Endothelial cell of umbilical vein (primary cell): ENCODE results near the gene ATP6V0D1. TPM values are rescaled to one million over a fixed set of nuclear protein-coding genes. Genes with fewer than 3 reads are reported as not detected.
A peak's percentile ranks its signal among the peaks of the same experiment; 100 is the strongest.

Experiments
- BruUV-seq: library from RNA; stranded (reverse); fragments of 400-500 nt; replicated peaks from 2 replicates; lab custom pipeline; 2021; lab: Mats Ljungman, UMichigan
- CTCF ChIA-PET: fragments of 300-600, 350-600 bp; sonication (Branson Sonifier 250); formaldehyde crosslinking; loops from one replicate; lab custom pipeline; 2021; ENCODE audit warnings: antibody characterized with exemption, inconsistent platforms; lab: Charles Lee
- POLR2A ChIA-PET: fragments of 300-600, 350-600 bp; sonication (Branson Sonifier 250); formaldehyde crosslinking; loops from one replicate; lab custom pipeline; 2021; ENCODE audit warnings: antibody characterized with exemption, inconsistent platforms; lab: Charles Lee
- DNase-seq: peaks from one replicate; pipeline ENCODE4 v3.0.0-alpha.2; 2011; ENCODE audit warnings: low read depth, low spot score
- FAIRE-seq: peaks from 2 replicates; lab custom pipeline; 2011; peaks lifted over from hg19 to GRCh38; lab: Jason Lieb, UNC
- H2AFZ ChIP-seq: 2 replicates; pipeline ENCODE4 v1.6.0; 2012; ENCODE audit warnings: low read depth, low read length, control low read depth, inconsistent platforms
- H3K27ac ChIP-seq: 2 replicates; pipeline ENCODE4 v1.5.1; 2011; ENCODE audit warnings: low read depth, mild to moderate bottlenecking, control low read depth, low read length, moderate library complexity; ENCODE audit not compliant: insufficient read depth
- H3K27me3 ChIP-seq, 2 experiments: 2 replicates each; pipeline versions ENCODE4 v1.6.0 to v1.6.1; 2011; ENCODE audit warnings: low read length in 2 of 2, mixed read lengths in 1 of 2; ENCODE audit not compliant: control insufficient read depth in 2 of 2, insufficient read depth in 2 of 2
- H3K36me3 ChIP-seq, 2 experiments: 2 replicates in 1 of 2; 3 replicates in 1 of 2; pipeline ENCODE4 v1.5.1; 2011; ENCODE audit warnings: low read length in 2 of 2, mild to moderate bottlenecking in 1 of 2, moderate library complexity in 1 of 2; ENCODE audit not compliant: control insufficient read depth in 2 of 2, insufficient read depth in 2 of 2; ENCODE audit errors: extremely low read depth in 1 of 2
- H3K4me1 ChIP-seq: 3 replicates; pipeline ENCODE4 v1.5.1; 2011; ENCODE audit warnings: mild to moderate bottlenecking, low read length; ENCODE audit not compliant: control insufficient read depth, insufficient read depth; ENCODE audit errors: extremely low read depth
- H3K4me2 ChIP-seq: 2 replicates; pipeline ENCODE4 v1.6.1; 2011; ENCODE audit warnings: low read length, control low read depth, mixed read lengths; ENCODE audit not compliant: insufficient read depth
- H3K4me3 ChIP-seq, 3 experiments: fragments of 200-600 bp in 1 of 3; sonication (generic), shearing (Covaris generic) in 1 of 3; replicated peaks in 1 of 3; 2 replicates each; pipeline ENCODE4 v1.5.1; 2011 to 2016; ENCODE audit warnings: control low read depth in 3 of 3, low read length in 3 of 3, mild to moderate bottlenecking in 2 of 3, inconsistent platforms in 1 of 3, low read depth in 1 of 3, moderate library complexity in 1 of 3; ENCODE audit not compliant: insufficient read depth in 1 of 3
- H3K79me2 ChIP-seq: 2 replicates; pipeline ENCODE4 v1.6.0; 2012; ENCODE audit warnings: low read length, inconsistent platforms; ENCODE audit not compliant: control insufficient read depth, insufficient read depth
- H3K9ac ChIP-seq: replicated peaks from 2 replicates; pipeline ENCODE3; 2011; ENCODE audit warnings: low read length, control low read depth; ENCODE audit not compliant: insufficient read depth; ENCODE audit errors: extremely low read depth
- H3K9me1 ChIP-seq: replicated peaks from 3 replicates; pipeline ENCODE4 v1.6.0; 2011; ENCODE audit warnings: mild to moderate bottlenecking, low read length; ENCODE audit not compliant: control insufficient read depth, insufficient read depth; ENCODE audit errors: extremely low read depth
- H3K9me3 ChIP-seq: replicated peaks from 2 replicates; pipeline ENCODE4 v1.5.1; 2012; ENCODE audit warnings: low read length, inconsistent platforms; ENCODE audit not compliant: control insufficient read depth, insufficient read depth
- H4K20me1 ChIP-seq: replicated peaks from 2 replicates; pipeline ENCODE3; 2011; ENCODE audit warnings: mild to moderate bottlenecking, low read length; ENCODE audit not compliant: control insufficient read depth, insufficient read depth; ENCODE audit errors: extremely low read depth
- EZH2 ChIP-seq: IDR thresholded peaks from 2 replicates; pipeline ENCODE4 v1.6.1; 2012; ENCODE audit warnings: borderline replicate concordance, low read depth, mild to moderate bottlenecking, moderate library complexity, low read length, inconsistent platforms; ENCODE audit not compliant: severe bottlenecking
- FOS ChIP-seq: IDR thresholded peaks from 2 replicates; pipeline ENCODE4 v1.6.1; 2011; ENCODE audit warnings: mild to moderate bottlenecking, low read length, moderate library complexity, borderline replicate concordance; ENCODE audit not compliant: insufficient read depth
- GATA2 ChIP-seq: IDR thresholded peaks from 2 replicates; pipeline ENCODE4 v1.7.0; 2011; ENCODE audit warnings: low read depth, mild to moderate bottlenecking, moderate library complexity, mixed read lengths, low read length; ENCODE audit not compliant: insufficient read length, insufficient read depth
- JUN ChIP-seq: IDR thresholded peaks from 2 replicates; pipeline ENCODE4 v1.6.1; 2011; ENCODE audit warnings: borderline replicate concordance, low read depth; ENCODE audit not compliant: insufficient read length, insufficient read depth
- MYC ChIP-seq: IDR thresholded peaks from one replicate; pipeline ENCODE4 v1.6.1; 2011; ENCODE audit warnings: mild to moderate bottlenecking, low read depth, low read length
- POLR2A ChIP-seq: IDR thresholded peaks from 2 replicates; pipeline ENCODE4 v1.6.1; 2012; ENCODE audit warnings: low read depth, mild to moderate bottlenecking, control low read depth, low read length
- POLR2AphosphoS5 ChIP-seq: IDR thresholded peaks from 2 replicates; pipeline ENCODE4 v1.6.1; 2012; ENCODE audit warnings: low read depth, mild to moderate bottlenecking, control low read depth, low read length, moderate library complexity; ENCODE audit not compliant: insufficient read depth
- dilution Hi-C: fragments of 300-500 bp; cut with MboI; formaldehyde crosslinking; loops from one replicate; pipeline ENCODE4 v1.15.0; 2019; ENCODE audit warnings: low sequenced_read_pairs; ENCODE audit not compliant: extremely low pct_ligation_motif_present
- intact Hi-C: fragments of 100-400 bp; cut with micrococcal nuclease; formaldehyde crosslinking; loops from one replicate; pipeline ENCODE4 v1.10.0; 2022
- polyA plus RNA-seq, 4 experiments: library from polyadenylated mRNA; depleted of rRNA in 3 of 4; stranded (reverse) in 3 of 4; unstranded in 1 of 4; fragments of >200 nt; gene quantifications; 2 replicates each; pipeline versions ENCODE4 v1.2.1 to v1.2.3, GENCODE V29; 2011 to 2012; ENCODE audit warnings: missing spikeins in 1 of 4
- total RNA-seq: library from RNA; stranded (reverse); gene quantifications from 2 replicates; pipeline ENCODE4 v1.2.3, GENCODE V29; 2021
- TF ChIP-seq, protein P1 (sequence below): IDR thresholded peaks from 2 replicates; pipeline ENCODE4 v1.6.1; 2011; ENCODE audit not compliant: insufficient read depth, insufficient read length
- TF ChIP-seq, protein P2 (sequence below), 2 donors: IDR thresholded peaks; 1 replicate in 1 of 2; 2 replicates in 1 of 2; pipeline ENCODE4 v1.5.1; 2011; ENCODE audit warnings: low read length in 2 of 2, mild to moderate bottlenecking in 2 of 2, moderate library complexity in 2 of 2, control low read depth in 1 of 2, inconsistent platforms in 1 of 2, low read depth in 1 of 2; ENCODE audit not compliant: insufficient read depth in 1 of 2; ENCODE audit errors: extremely low read depth in 1 of 2

ATP6V0D1 gene
- total and polyA plus RNA-seq, 2 donors (not counting 3 experiments of a cell fraction or from before 2014, with no cell fraction given), result 82.8 to 232 TPM

GRCh38 chr16:67466581-67466980 lies 14.4 kb downstream of the ATP6V0D1 start:
- H3K4me1 ChIP-seq, result peaks cover 4% of the 10 kb centered on the region
- H3K9ac ChIP-seq, result no peak overlapping the region
- no peak overlapping the region for H2AFZ ChIP-seq
- no peaks in the 10 kb centered on the region for H3K9me3 ChIP-seq
- no peaks in the 10 kb centered on the region for H3K9me1 ChIP-seq
- dilution Hi-C loops (no loop called here), intact Hi-C loops (loop anchor here (5.0 kb wide), 2 partner anchors 119 to 189 kb away; partner anchors contain the start of gene PLEKHG4)
- DNase-seq, result peak; percentile 31
- CTCF ChIA-PET, result interaction anchor here (1.3 to 12.4 kb wide), 5 partner anchors 20 to 206 kb away, joined by 6 to 201 read pairs (median 14); partner anchors contain the start of gene HSD11B2
- TF ChIP-seq FOS, result no peak
- no peak for TF ChIP-seq POLR2A
- no peak for TF ChIP-seq GATA2
- no peak for TF ChIP-seq EZH2
- TF ChIP-seq MYC, result no peak
- no peak for TF ChIP-seq JUN
- no peak for TF ChIP-seq POLR2AphosphoS5
- TF ChIP-seq, protein P1, sequence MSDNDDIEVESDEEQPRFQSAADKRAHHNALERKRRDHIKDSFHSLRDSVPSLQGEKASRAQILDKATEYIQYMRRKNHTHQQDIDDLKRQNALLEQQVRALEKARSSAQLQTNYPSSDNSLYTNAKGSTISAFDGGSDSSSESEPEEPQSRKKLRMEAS, result no peak
- TF ChIP-seq, protein P2, sequence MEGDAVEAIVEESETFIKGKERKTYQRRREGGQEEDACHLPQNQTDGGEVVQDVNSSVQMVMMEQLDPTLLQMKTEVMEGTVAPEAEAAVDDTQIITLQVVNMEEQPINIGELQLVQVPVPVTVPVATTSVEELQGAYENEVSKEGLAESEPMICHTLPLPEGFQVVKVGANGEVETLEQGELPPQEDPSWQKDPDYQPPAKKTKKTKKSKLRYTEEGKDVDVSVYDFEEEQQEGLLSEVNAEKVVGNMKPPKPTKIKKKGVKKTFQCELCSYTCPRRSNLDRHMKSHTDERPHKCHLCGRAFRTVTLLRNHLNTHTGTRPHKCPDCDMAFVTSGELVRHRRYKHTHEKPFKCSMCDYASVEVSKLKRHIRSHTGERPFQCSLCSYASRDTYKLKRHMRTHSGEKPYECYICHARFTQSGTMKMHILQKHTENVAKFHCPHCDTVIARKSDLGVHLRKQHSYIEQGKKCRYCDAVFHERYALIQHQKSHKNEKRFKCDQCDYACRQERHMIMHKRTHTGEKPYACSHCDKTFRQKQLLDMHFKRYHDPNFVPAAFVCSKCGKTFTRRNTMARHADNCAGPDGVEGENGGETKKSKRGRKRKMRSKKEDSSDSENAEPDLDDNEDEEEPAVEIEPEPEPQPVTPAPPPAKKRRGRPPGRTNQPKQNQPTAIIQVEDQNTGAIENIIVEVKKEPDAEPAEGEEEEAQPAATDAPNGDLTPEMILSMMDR (IDR thresholded peaks at IDR 0.05; ENCODE audit: extremely low read depth in 1 of 2, insufficient read depth in 1 of 2, low read depth in 1 of 2, low read length in 2 of 2), result no peak
- no peak overlapping the region for H3K4me3 ChIP-seq
- BruUV-seq, result no TSS peak
- no peak overlapping the region for H3K27ac ChIP-seq
- POLR2A ChIA-PET, result no interaction called here
- H3K27me3 ChIP-seq, result no peaks in the 10 kb centered on the region
- FAIRE-seq, result no peak
- peaks cover 10% of the 10 kb centered on the region for H3K79me2 ChIP-seq
- H4K20me1 ChIP-seq, result no peaks in the 10 kb centered on the region
- no peak overlapping the region for H3K4me2 ChIP-seq
- no peaks in the 10 kb centered on the region for H3K36me3 ChIP-seq
